ENCODE results near the gene ATP2B2.

Gene ATP2B2

DNA sequence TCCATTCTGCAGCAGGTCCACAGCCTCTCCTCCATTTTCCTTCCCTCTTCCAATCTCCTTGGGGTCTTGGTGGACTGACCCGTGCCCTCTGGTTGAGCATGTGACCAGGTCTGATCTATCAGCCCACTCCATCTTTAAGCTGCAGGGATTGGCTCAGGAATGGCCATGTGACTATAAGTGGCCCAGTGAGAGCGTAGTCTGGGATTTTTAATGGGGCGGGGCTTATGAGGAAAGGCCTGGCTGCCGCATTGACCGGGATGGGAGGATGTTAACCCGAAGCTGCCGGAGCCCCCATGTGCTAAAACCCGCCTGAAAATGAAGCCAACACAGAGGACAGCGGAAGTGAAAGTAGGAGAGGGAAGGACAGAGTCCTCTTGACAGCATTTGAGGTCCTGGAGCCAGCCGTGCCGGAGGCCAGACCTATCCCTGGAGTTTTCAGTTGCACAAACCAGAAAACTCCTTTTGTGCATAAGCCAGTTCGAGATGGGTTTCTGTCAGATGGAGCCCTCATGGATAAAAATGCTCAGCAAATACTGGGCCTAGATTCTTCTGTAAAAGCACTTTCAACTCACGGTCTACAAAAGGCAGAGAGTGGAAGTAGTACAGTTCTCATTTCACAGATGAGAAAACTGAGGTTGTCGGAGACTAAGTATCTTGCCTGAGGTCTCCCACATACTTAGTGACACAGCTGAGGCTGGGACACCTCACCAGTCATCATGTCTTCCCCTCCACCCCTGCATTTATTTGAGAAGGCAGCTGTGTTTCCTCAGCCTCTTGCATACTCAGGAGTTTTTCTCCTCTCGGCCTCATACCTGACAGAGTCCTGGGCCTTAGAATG, 61.9 kb downstream of the ATP2B2 start:
- TF ChIP-seq ZFP3 (CRISPR knock-in tag; IDR thresholded peaks at IDR 0.05) (no peak), ESRRG (CRISPR knock-in tag; IDR thresholded peaks at IDR 0.05) (no peak)
- TF ChIP-seq, protein P1, sequence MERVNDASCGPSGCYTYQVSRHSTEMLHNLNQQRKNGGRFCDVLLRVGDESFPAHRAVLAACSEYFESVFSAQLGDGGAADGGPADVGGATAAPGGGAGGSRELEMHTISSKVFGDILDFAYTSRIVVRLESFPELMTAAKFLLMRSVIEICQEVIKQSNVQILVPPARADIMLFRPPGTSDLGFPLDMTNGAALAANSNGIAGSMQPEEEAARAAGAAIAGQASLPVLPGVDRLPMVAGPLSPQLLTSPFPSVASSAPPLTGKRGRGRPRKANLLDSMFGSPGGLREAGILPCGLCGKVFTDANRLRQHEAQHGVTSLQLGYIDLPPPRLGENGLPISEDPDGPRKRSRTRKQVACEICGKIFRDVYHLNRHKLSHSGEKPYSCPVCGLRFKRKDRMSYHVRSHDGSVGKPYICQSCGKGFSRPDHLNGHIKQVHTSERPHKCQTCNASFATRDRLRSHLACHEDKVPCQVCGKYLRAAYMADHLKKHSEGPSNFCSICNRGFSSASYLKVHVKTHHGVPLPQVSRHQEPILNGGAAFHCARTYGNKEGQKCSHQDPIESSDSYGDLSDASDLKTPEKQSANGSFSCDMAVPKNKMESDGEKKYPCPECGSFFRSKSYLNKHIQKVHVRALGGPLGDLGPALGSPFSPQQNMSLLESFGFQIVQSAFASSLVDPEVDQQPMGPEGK (CRISPR knock-in tag; IDR thresholded peaks at IDR 0.05; ENCODE audit: borderline replicate concordance) = no peak
- TF ChIP-seq, protein P2, sequence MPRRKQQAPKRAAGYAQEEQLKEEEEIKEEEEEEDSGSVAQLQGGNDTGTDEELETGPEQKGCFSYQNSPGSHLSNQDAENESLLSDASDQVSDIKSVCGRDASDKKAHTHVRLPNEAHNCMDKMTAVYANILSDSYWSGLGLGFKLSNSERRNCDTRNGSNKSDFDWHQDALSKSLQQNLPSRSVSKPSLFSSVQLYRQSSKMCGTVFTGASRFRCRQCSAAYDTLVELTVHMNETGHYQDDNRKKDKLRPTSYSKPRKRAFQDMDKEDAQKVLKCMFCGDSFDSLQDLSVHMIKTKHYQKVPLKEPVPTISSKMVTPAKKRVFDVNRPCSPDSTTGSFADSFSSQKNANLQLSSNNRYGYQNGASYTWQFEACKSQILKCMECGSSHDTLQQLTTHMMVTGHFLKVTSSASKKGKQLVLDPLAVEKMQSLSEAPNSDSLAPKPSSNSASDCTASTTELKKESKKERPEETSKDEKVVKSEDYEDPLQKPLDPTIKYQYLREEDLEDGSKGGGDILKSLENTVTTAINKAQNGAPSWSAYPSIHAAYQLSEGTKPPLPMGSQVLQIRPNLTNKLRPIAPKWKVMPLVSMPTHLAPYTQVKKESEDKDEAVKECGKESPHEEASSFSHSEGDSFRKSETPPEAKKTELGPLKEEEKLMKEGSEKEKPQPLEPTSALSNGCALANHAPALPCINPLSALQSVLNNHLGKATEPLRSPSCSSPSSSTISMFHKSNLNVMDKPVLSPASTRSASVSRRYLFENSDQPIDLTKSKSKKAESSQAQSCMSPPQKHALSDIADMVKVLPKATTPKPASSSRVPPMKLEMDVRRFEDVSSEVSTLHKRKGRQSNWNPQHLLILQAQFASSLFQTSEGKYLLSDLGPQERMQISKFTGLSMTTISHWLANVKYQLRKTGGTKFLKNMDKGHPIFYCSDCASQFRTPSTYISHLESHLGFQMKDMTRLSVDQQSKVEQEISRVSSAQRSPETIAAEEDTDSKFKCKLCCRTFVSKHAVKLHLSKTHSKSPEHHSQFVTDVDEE (CRISPR knock-in tag; IDR thresholded peaks at IDR 0.05) = no peak
- no peak for ATAC-seq

DNA sequence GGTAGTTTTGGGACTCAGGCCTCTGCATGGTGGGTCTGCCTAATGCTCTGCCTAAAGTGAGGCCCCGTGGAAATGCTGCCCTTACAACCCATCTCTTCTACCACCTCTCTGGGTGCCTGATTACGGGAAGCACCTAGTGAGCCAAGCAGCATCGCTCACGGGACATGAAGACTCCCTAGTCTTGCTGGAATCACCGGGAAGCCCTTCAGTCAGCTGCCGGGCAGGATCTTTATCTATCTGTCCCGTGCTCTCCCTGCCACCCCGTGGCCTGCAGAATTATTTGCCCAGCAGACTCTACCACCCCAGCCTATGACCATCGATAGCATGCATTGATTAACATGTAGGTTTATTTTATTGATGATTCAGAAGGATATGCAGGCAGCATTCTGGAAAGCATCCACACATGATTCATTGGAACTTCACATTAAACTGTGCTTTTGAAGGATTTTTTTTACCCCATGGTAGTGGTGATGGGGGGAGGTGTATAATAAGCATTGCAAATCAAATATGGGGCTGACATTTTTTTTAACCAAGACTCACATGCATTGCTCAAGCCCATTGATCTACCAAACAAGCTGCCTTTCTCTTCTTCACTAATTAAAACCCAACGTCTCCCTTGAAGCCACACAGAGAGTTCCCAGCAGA, 63.1 kb downstream of the ATP2B2 start:
- TF ChIP-seq, protein P2 (CRISPR knock-in tag; IDR thresholded peaks at IDR 0.05) = no peak
- TF ChIP-seq ZNF70 (CRISPR knock-in tag; IDR thresholded peaks at IDR 0.05) = no peak
- no peak for TF ChIP-seq ESRRG (CRISPR knock-in tag; IDR thresholded peaks at IDR 0.05)
- TF ChIP-seq, protein P3, sequence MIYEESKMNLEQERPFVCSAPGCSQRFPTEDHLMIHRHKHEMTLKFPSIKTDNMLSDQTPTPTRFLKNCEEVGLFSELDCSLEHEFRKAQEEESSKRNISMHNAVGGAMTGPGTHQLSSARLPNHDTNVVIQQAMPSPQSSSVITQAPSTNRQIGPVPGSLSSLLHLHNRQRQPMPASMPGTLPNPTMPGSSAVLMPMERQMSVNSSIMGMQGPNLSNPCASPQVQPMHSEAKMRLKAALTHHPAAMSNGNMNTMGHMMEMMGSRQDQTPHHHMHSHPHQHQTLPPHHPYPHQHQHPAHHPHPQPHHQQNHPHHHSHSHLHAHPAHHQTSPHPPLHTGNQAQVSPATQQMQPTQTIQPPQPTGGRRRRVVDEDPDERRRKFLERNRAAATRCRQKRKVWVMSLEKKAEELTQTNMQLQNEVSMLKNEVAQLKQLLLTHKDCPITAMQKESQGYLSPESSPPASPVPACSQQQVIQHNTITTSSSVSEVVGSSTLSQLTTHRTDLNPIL (CRISPR knock-in tag; IDR thresholded peaks at IDR 0.05; ENCODE audit: low read depth) = no peak
- no peak for TF ChIP-seq TCF4 (CRISPR knock-in tag; IDR thresholded peaks at IDR 0.05; ENCODE audit: borderline replicate concordance)
- no peak for TF ChIP-seq ZC3H10 (CRISPR knock-in tag; IDR thresholded peaks at IDR 0.05)
- no peak for TF ChIP-seq BACH2 (CRISPR knock-in tag; IDR thresholded peaks at IDR 0.05; ENCODE audit: borderline replicate concordance)
- TF ChIP-seq ISL1 (CRISPR knock-in tag; IDR thresholded peaks at IDR 0.05) = no peak
- TF ChIP-seq ZFP30 (CRISPR knock-in tag; IDR thresholded peaks at IDR 0.05) = no peak
- no peak for TF ChIP-seq TOX (CRISPR knock-in tag; IDR thresholded peaks at IDR 0.05; ENCODE audit: borderline replicate concordance)
- TF ChIP-seq ZNF8 (CRISPR knock-in tag; IDR thresholded peaks at IDR 0.05) = no peak
- TF ChIP-seq, protein P4, sequence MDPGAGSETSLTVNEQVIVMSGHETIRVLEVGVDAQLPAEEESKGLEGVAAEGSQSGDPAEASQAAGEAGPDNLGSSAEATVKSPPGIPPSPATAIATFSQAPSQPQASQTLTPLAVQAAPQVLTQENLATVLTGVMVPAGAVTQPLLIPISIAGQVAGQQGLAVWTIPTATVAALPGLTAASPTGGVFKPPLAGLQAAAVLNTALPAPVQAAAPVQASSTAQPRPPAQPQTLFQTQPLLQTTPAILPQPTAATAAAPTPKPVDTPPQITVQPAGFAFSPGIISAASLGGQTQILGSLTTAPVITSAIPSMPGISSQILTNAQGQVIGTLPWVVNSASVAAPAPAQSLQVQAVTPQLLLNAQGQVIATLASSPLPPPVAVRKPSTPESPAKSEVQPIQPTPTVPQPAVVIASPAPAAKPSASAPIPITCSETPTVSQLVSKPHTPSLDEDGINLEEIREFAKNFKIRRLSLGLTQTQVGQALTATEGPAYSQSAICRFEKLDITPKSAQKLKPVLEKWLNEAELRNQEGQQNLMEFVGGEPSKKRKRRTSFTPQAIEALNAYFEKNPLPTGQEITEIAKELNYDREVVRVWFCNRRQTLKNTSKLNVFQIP (CRISPR knock-in tag; IDR thresholded peaks at IDR 0.05; ENCODE audit: borderline replicate concordance, low read depth) = no peak
- no peak for TF ChIP-seq ARNTL (CRISPR knock-in tag; IDR thresholded peaks at IDR 0.05; ENCODE audit: borderline replicate concordance, low read depth)
- TF ChIP-seq RARB (CRISPR knock-in tag; IDR thresholded peaks at IDR 0.05) = no peak
- ATAC-seq = no peak

DNA sequence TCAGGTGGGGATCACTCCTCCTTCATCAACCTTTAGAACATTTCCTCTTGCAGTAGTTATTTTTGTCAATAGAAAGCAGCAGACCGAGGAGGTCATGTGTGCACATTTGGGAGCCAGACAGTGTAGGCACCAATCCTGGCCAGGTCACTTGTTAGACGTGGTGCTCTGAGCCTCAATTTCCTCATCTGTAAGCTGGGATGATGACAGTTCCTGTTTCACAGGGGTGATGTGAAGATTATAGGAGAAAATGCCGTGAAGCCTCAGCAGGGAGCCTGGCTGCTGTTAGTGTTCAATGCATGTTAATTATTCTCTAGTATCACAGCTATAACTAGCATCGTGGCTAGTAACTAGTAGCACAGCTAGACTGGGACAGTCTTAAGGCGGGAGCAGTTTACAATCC, 64.7 kb downstream of the ATP2B2 start:
- no peak for ATAC-seq
- TF ChIP-seq ZFP30 (CRISPR knock-in tag; IDR thresholded peaks at IDR 0.05) (no peak), PPARA (CRISPR knock-in tag; IDR thresholded peaks at IDR 0.05; ENCODE audit: borderline replicate concordance) (no peak), OSR1 (CRISPR knock-in tag; IDR thresholded peaks at IDR 0.05) (no peak), TOX (CRISPR knock-in tag; IDR thresholded peaks at IDR 0.05; ENCODE audit: borderline replicate concordance) (no peak), ESRRG (CRISPR knock-in tag; IDR thresholded peaks at IDR 0.05) (no peak), CSDC2 (CRISPR knock-in tag; IDR thresholded peaks at IDR 0.05) (no peak), ARNTL (CRISPR knock-in tag; IDR thresholded peaks at IDR 0.05; ENCODE audit: borderline replicate concordance, low read depth) (no peak), SNAI2 (CRISPR knock-in tag; IDR thresholded peaks at IDR 0.05) (no peak), ZFP3 (CRISPR knock-in tag; IDR thresholded peaks at IDR 0.05) (no peak), ZNF8 (CRISPR knock-in tag; IDR thresholded peaks at IDR 0.05) (no peak), RARB (CRISPR knock-in tag; IDR thresholded peaks at IDR 0.05) (no peak)
- TF ChIP-seq, protein P1 (CRISPR knock-in tag; IDR thresholded peaks at IDR 0.05; ENCODE audit: borderline replicate concordance) = no peak

All from SK-N-SH treated with all-trans-retinoic acid at 6 μM for 48 hours (cell line).